ENCODE measurements around the gene BPIFB6. TPM values are rescaled to one million over a fixed set of nuclear protein-coding genes. Genes with fewer than 3 reads are reported as not detected.
"Not testable (repeated sequence)": the region's sequence is repeated elsewhere in the genome, so short reads cannot be mapped to it uniquely, and the experiment has no call there.

The BPIFB6 gene
- total RNA-seq, 2 experiments from 2014 or later, result not detected

- Mint-ChIP-seq H3K4me3 (no peak overlapping the region), H3K4me1 (no peaks in the 10 kb centered on the region), H3K27ac (no peak overlapping the region), H3K9me3 (ENCODE audit: low read depth) (no peaks in the 10 kb centered on the region), H3K36me3 (no peaks in the 10 kb centered on the region), H3K27me3 (no peaks in the 10 kb centered on the region)
- CTCF ChIA-PET, result no interaction called here
- ATAC-seq (no peak), DNase-seq (no peak)
Measured at GRCh38 chr20:33037456-33037855, 6.0 kb downstream of the BPIFB6 start.

- Mint-ChIP-seq H3K27ac (no peak overlapping the region), H3K4me1 (no peaks in the 10 kb centered on the region), H3K27me3 (no peaks in the 10 kb centered on the region), H3K4me3 (no peak overlapping the region), H3K9me3 (ENCODE audit: low read depth) (no peaks in the 10 kb centered on the region), H3K36me3 (no peaks in the 10 kb centered on the region)
- ATAC-seq (no peak), DNase-seq (no peak)
- CTCF ChIA-PET, result no interaction called here
Measured at GRCh38 chr20:33038243-33038642, 6.8 kb downstream of the BPIFB6 start.

DNA sequence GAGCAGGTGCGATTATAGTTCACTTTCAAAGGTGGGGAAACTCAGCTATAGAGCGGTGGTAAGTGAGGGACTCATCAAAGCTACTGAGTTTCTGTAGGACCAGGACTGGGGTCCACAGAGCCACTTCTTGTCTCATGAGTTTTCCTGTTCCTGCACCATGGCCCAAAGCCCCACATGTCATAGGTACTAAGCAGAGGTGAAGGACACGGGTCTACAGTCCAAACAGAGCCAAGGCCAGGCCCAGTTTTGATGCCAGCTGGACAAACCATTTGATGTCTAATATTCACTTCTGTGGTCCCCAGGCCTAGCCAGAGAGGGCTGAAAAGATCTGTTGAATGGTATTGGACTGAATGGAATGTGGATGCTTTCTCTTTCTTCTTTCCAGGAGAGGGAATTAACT is 11.0 kb downstream of the BPIFB6 start:
- H3K4me1 Mint-ChIP-seq, result no peaks in the 10 kb centered on the region
- DNase-seq, result no peak
- H3K27me3 Mint-ChIP-seq, result no peaks in the 10 kb centered on the region
- H3K4me3 Mint-ChIP-seq, result no peak overlapping the region
- no peak for ATAC-seq
- CTCF ChIA-PET, result interaction anchor here (1.3 kb wide), 1 partner anchor 96 kb away, joined by 3 read pairs; no protein-coding TSS in a partner anchor
- no peak overlapping the region for H3K27ac Mint-ChIP-seq
- no peaks in the 10 kb centered on the region for H3K36me3 Mint-ChIP-seq
- H3K9me3 Mint-ChIP-seq (ENCODE audit: low read depth), result peaks cover 4% of the 10 kb centered on the region

DNA sequence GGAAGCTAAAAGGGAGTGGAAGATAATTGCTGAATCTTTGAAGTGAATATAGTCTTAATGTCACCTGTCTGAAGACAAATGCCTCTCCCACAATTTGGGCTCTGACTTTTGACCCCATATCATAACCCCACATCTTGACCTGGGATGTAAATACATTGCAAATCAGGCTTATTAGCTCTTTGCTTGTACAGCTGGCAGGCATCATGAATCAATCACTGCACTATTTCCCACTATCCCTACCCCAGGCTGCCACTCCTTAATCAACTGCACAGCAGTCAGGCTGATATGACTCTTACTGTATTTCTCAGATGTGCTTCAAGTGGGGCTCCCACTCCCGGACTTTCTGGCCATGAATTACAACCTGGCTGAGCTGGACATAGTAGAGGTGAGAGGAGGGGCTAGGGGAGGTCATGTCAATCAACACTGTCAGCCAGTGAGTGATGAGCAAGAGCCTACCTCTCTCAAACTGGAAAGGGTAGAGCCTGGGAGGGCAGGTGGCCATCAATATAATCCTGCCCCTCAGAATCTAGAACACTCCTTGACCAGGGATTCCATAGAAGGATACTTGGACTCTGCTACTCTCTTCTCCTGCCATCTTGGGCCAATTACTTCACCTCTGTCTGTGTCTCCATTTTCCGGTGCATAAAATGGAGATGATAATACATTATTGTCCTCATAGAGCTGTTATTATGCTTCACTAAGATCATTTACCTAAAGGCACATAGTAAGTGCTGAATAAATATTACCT is 11.7 kb downstream of the BPIFB6 start:
- H3K27ac Mint-ChIP-seq, result no peak overlapping the region
- peaks cover 4% of the 10 kb centered on the region for H3K9me3 Mint-ChIP-seq (ENCODE audit: low read depth)
- no peaks in the 10 kb centered on the region for H3K36me3 Mint-ChIP-seq
- DNase-seq, result no peak
- CTCF ChIA-PET, result no interaction called here
- ATAC-seq, result no peak
- no peaks in the 10 kb centered on the region for H3K27me3 Mint-ChIP-seq
- no peak overlapping the region for H3K4me3 Mint-ChIP-seq
- H3K4me1 Mint-ChIP-seq, result no peaks in the 10 kb centered on the region

DNA sequence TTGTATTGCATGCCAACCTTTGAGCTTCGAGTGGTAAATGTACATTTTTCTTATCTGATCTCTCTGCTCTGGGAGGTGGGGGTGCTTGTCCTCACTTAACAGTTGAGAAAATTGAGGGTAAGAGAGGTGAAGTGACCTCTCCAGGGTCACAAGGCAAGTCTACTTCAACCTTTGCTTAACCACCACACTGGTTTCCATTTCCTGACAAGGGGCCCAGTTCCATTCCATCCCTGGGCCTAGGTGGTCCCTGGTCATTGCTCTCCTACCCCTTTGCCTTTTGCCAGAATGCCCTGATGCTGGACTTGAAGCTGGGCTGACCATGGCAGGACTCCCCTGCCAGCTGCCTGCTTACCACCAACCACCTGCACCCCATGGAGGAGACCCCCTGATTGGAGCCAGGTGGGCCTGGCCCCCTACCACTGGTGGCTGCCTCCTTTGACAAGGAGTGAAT is 12.3 kb downstream of the BPIFB6 start:
- DNase-seq (no peak), ATAC-seq (no peak)
- peaks cover 4% of the 10 kb centered on the region for H3K9me3 Mint-ChIP-seq (ENCODE audit: low read depth)
- no peak overlapping the region for H3K27ac Mint-ChIP-seq
- CTCF ChIA-PET, result no interaction called here
- no peaks in the 10 kb centered on the region for H3K36me3 Mint-ChIP-seq
- H3K4me1 Mint-ChIP-seq, result no peaks in the 10 kb centered on the region
- H3K27me3 Mint-ChIP-seq, result no peaks in the 10 kb centered on the region
- H3K4me3 Mint-ChIP-seq, result no peak overlapping the region

- H3K27ac Mint-ChIP-seq; DNase-seq; H3K4me3 Mint-ChIP-seq; CTCF ChIA-PET; ATAC-seq; H3K4me1 Mint-ChIP-seq; H3K27me3 Mint-ChIP-seq; H3K9me3 Mint-ChIP-seq (ENCODE audit: low read depth); H3K36me3 Mint-ChIP-seq: not testable (repeated sequence)
Measured at GRCh38 chr20:33045129-33045721, 13.8 kb downstream of the BPIFB6 start.

DNA sequence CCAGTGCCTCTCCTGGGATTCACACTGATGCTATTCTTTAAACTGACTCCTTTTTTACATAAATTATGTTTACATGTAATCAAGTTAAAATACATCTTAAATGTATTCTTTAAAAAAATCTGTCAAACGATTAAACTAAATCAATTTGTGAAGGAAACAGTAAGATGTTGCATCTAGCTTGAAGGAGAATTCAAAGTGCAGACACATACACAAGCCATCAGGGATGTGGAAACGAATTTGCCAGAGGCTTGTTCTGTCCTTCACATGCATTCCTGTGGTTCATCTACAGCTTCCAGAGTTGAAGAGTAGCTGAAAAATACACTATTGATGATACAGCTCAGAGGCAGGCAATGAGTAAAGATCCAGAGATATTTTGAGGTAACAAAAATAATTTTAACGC is 15.0 kb downstream of the BPIFB6 start:
- Mint-ChIP-seq H3K27me3 (no peaks in the 10 kb centered on the region), H3K9me3 (ENCODE audit: low read depth) (peaks cover 4% of the 10 kb centered on the region), H3K4me3 (no peak overlapping the region), H3K4me1 (no peaks in the 10 kb centered on the region), H3K27ac (no peak overlapping the region), H3K36me3 (no peaks in the 10 kb centered on the region)
- no peak for DNase-seq
- CTCF ChIA-PET, result no interaction called here
- no peak for ATAC-seq

- ATAC-seq (no peak), DNase-seq (no peak)
- H3K9me3 Mint-ChIP-seq (ENCODE audit: low read depth), result no peaks in the 10 kb centered on the region
- H3K36me3 Mint-ChIP-seq, result no peaks in the 10 kb centered on the region
- H3K27ac Mint-ChIP-seq, result no peak overlapping the region
- no peak overlapping the region for H3K4me3 Mint-ChIP-seq
- H3K4me1 Mint-ChIP-seq, result no peaks in the 10 kb centered on the region
- CTCF ChIA-PET, result no interaction called here
- H3K27me3 Mint-ChIP-seq, result no peaks in the 10 kb centered on the region
Measured at GRCh38 chr20:33051333-33051732, 19.9 kb downstream of the BPIFB6 start.

- no peaks in the 10 kb centered on the region for H3K36me3 Mint-ChIP-seq
- no peaks in the 10 kb centered on the region for H3K9me3 Mint-ChIP-seq (ENCODE audit: low read depth)
- no peak within 1 kb of the TSS for H3K27ac Mint-ChIP-seq
- no peak for ATAC-seq
- no peak for DNase-seq
- H3K4me3 Mint-ChIP-seq, result no peak within 1 kb of the TSS
- CTCF ChIA-PET, result no interaction called here
- H3K4me1 Mint-ChIP-seq, result no peaks in the 10 kb centered on the region
- peaks cover 3% of the 10 kb centered on the region for H3K27me3 Mint-ChIP-seq
Measured at GRCh38 chr20:33053291-33054106, 22.1 kb downstream of the BPIFB6 start, which contains the start of gene BPIFB3. Gene BPIFB3, plus strand, starts transcription at chr20:33053903. Its CDS starts 1,533 bp downstream, at chr20:33055436.

GRCh38 chr20:33054381-33054780 is 22.9 kb downstream of the BPIFB6 start:
- Mint-ChIP-seq H3K4me1 (no peaks in the 10 kb centered on the region), H3K9me3 (ENCODE audit: low read depth) (no peaks in the 10 kb centered on the region), H3K27ac (no peak overlapping the region), H3K27me3 (peaks cover 3% of the 10 kb centered on the region), H3K36me3 (no peaks in the 10 kb centered on the region), H3K4me3 (no peak overlapping the region)
- DNase-seq, result no peak
- CTCF ChIA-PET, result no interaction called here
- no peak for ATAC-seq

- Mint-ChIP-seq H3K27ac (no peak overlapping the region), H3K4me3 (no peak overlapping the region), H3K9me3 (ENCODE audit: low read depth) (no peaks in the 10 kb centered on the region), H3K4me1 (no peaks in the 10 kb centered on the region), H3K36me3 (no peaks in the 10 kb centered on the region), H3K27me3 (peaks cover 3% of the 10 kb centered on the region)
- CTCF ChIA-PET, result no interaction called here
- no peak for ATAC-seq
- DNase-seq, result no peak
Measured at GRCh38 chr20:33054791-33055190, 23.3 kb downstream of the BPIFB6 start.

GRCh38 chr20:33059136-33059535 is 27.7 kb downstream of the BPIFB6 start:
- Mint-ChIP-seq H3K4me1 (no peaks in the 10 kb centered on the region), H3K9me3 (ENCODE audit: low read depth) (no peaks in the 10 kb centered on the region), H3K36me3 (no peaks in the 10 kb centered on the region), H3K4me3 (no peak overlapping the region), H3K27ac (no peak overlapping the region), H3K27me3 (peaks cover 3% of the 10 kb centered on the region)
- CTCF ChIA-PET, result no interaction called here
- ATAC-seq (no peak), DNase-seq (no peak)

DNA sequence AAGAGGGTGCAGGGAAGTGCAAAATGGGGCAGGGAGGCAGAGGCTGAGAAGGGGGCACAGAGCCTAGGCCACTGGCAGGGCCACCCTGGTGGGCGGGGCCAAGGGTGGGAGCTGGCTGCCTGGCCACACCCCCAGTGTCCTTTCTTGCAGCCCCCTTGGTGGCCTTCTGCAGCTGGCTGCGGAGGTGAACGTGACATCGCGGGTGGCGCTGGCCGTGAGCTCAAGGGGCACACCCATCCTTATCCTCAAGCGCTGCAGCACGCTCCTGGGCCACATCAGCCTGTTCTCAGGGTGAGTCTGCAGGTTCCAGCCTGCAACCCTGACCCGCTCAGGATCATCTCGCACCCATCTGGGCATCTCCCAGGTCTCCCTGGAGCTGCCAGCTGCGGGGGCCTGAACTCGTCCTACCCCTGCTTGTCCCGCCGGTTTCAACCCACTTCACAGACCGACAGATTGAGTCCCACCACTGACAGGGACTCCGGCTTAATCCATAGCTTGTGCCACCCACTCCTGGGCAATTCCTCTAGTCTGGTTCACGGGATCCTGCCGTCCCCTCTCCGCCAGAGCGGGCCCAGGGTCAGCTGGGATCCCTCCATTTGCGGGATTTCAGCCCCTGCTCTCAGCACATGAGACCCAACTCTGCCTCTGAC is 28.4 kb downstream of the BPIFB6 start:
- no peak overlapping the region for H3K27ac Mint-ChIP-seq
- H3K27me3 Mint-ChIP-seq, result peaks cover 3% of the 10 kb centered on the region
- H3K36me3 Mint-ChIP-seq, result no peaks in the 10 kb centered on the region
- no peak overlapping the region for H3K4me3 Mint-ChIP-seq
- H3K4me1 Mint-ChIP-seq, result no peaks in the 10 kb centered on the region
- DNase-seq, result no peak
- no peak for ATAC-seq
- CTCF ChIA-PET, result interaction anchor here (1.0 kb wide), 1 partner anchor 114 kb away, joined by 3 read pairs; no protein-coding TSS in a partner anchor
- H3K9me3 Mint-ChIP-seq (ENCODE audit: low read depth), result no peaks in the 10 kb centered on the region

Measured in activated CD8-positive, alpha-beta memory T cell treated with anti-CD3 and anti-CD28 coated beads, Interleukin-2, amount 10 ng/mL, durations not matched to agents 7 days and 5 days (primary cell).